Tibial nerve (tissue), 4 donors: Measurements from ENCODE around the gene HAVCR2. TPM values are rescaled to one million over a fixed set of nuclear protein-coding genes. Genes with fewer than 3 reads are reported as not detected.
A peak's percentile ranks its signal among the peaks of the same experiment; 100 is the strongest.

Experiments used
- DNase-seq, 2 donors: peaks; one replicate each; pipeline ENCODE4 v3.0.0-alpha.2; 2019; ENCODE audit warnings: low spot score in 2 of 2
- H3K27ac ChIP-seq, 4 donors: fragments of 200-600 bp; sonication (generic) in 3 of 4; one replicate each; pipeline ENCODE4 v1.5.1; 2017 to 2019; ENCODE audit warnings: mild to moderate bottlenecking in 1 of 4
- H3K27me3 ChIP-seq, 2 donors: fragments of 200-600 bp; sonication (generic) in 1 of 2; one replicate each; pipeline versions ENCODE4 v1.5.1 to v1.6.0; 2017 to 2019
- H3K36me3 ChIP-seq, 3 donors: fragments of 200-600 bp; sonication (generic); one replicate each; pipeline ENCODE4 v1.5.1; 2018 to 2019
- H3K4me1 ChIP-seq, 4 donors: fragments of 200-600 bp; sonication (generic) in 3 of 4; one replicate each; pipeline ENCODE4 v1.5.1; 2017 to 2019
- H3K4me3 ChIP-seq, 4 donors: fragments of 200-600 bp; sonication (generic) in 3 of 4; one replicate each; pipeline ENCODE4 v1.5.1; 2017 to 2019; ENCODE audit warnings: mild to moderate bottlenecking in 1 of 4, moderate library complexity in 1 of 4
- H3K9me3 ChIP-seq, 4 donors: fragments of 200-600 bp; sonication (generic) in 3 of 4; one replicate each; pipeline ENCODE4 v1.5.1; 2017 to 2019
- EP300 ChIP-seq, 2 donors: sonication (generic); formaldehyde crosslinking; IDR thresholded peaks; one replicate each; pipeline ENCODE4 v1.6.1; 2017; ENCODE audit warnings: antibody characterized with exemption in 2 of 2, mild to moderate bottlenecking in 1 of 2
- POLR2A ChIP-seq, 2 donors: fragments of 450-650 bp; IDR thresholded peaks; one replicate each; pipeline ENCODE4 v1.6.1; 2017; ENCODE audit warnings: antibody characterized with exemption in 2 of 2, mild to moderate bottlenecking in 2 of 2, moderate library complexity in 2 of 2
- WGBS, 2 donors: methylation state at CpG; one replicate each; pipeline ENCODE4 v1.1.5; 2018; 5-methylcytosine and 5-hydroxymethylcytosine counted together
- total RNA-seq, 4 donors: library from RNA; depleted of rRNA; stranded (reverse); fragments of >200 nt; gene quantifications; one replicate each; pipeline ENCODE4 v1.1.0, GENCODE V29; 2016
- TF ChIP-seq, protein P1 (sequence below), 5 experiments: fragments of 200-600 bp in 3 of 5; fragments of 450-650 bp in 2 of 5; sonication (generic) in 3 of 5; IDR thresholded peaks; one replicate each; pipeline ENCODE4 v1.5.1; 2016 to 2019; ENCODE audit warnings: antibody characterized with exemption in 5 of 5, mild to moderate bottlenecking in 3 of 5, moderate library complexity in 2 of 5

Gene HAVCR2
- total RNA-seq, 4 donors from 2014 or later, result 7.7 to 32.1 (median 13.8) TPM

- no peaks in the 10 kb centered on the region for H3K36me3 ChIP-seq
- no peak overlapping the region for H3K4me3 ChIP-seq
- no peaks in the 10 kb centered on the region for H3K27me3 ChIP-seq
- H3K27ac ChIP-seq, result peak overlapping the region in 1 of 4 donors; percentile 34
- H3K4me1 ChIP-seq, result no peaks in the 10 kb centered on the region
- 30 to 33% methylated on average over 5 of the region's 5 CpGs for WGBS, 2 donors
- no peak for DNase-seq
- TF ChIP-seq POLR2A (IDR thresholded peaks at IDR 0.05) (no peak), EP300 (IDR thresholded peaks at IDR 0.05) (peak in 1 of 2 donors; percentile 27)
- TF ChIP-seq, protein P1, sequence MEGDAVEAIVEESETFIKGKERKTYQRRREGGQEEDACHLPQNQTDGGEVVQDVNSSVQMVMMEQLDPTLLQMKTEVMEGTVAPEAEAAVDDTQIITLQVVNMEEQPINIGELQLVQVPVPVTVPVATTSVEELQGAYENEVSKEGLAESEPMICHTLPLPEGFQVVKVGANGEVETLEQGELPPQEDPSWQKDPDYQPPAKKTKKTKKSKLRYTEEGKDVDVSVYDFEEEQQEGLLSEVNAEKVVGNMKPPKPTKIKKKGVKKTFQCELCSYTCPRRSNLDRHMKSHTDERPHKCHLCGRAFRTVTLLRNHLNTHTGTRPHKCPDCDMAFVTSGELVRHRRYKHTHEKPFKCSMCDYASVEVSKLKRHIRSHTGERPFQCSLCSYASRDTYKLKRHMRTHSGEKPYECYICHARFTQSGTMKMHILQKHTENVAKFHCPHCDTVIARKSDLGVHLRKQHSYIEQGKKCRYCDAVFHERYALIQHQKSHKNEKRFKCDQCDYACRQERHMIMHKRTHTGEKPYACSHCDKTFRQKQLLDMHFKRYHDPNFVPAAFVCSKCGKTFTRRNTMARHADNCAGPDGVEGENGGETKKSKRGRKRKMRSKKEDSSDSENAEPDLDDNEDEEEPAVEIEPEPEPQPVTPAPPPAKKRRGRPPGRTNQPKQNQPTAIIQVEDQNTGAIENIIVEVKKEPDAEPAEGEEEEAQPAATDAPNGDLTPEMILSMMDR (IDR thresholded peaks at IDR 0.05), result no peak
- no peaks in the 10 kb centered on the region for H3K9me3 ChIP-seq
Observed at GRCh38 chr5:157113002-157113401, 4.2 kb upstream of the HAVCR2 start.

- peak overlapping the region in 2 of 4 donors; percentile 6 to 62 for H3K27ac ChIP-seq
Observed at GRCh38 chr5:157109744-157110143, 900 bp upstream of the HAVCR2 start.

GRCh38 chr5:157107508-157107907, 1.3 kb downstream of the HAVCR2 start:
- peak overlapping the region in 1 of 4 donors; percentile 39 for H3K4me3 ChIP-seq
- TF ChIP-seq POLR2A (IDR thresholded peaks at IDR 0.05) (no peak), EP300 (IDR thresholded peaks at IDR 0.05) (no peak)
- TF ChIP-seq, protein P1 (IDR thresholded peaks at IDR 0.05), result no peak
- no peaks in the 10 kb centered on the region for H3K27me3 ChIP-seq
- H3K4me1 ChIP-seq, result no peaks in the 10 kb centered on the region
- WGBS, 2 donors, result 63 to 77% methylated on average over 3 of the region's 3 CpGs
- no peaks in the 10 kb centered on the region for H3K36me3 ChIP-seq
- DNase-seq, result no peak
- peak overlapping the region in 2 of 4 donors; percentile 44 to 64 for H3K27ac ChIP-seq
- H3K9me3 ChIP-seq, result no peaks in the 10 kb centered on the region

More at GRCh38 chr5:157109744-157110143, 900 bp upstream of the HAVCR2 start:
- no peaks in the 10 kb centered on the region for H3K36me3 ChIP-seq
- no peak overlapping the region for H3K4me3 ChIP-seq
- no peaks in the 10 kb centered on the region for H3K27me3 ChIP-seq
- H3K9me3 ChIP-seq, result no peaks in the 10 kb centered on the region
- no peaks in the 10 kb centered on the region for H3K4me1 ChIP-seq
- DNase-seq, result no peak
- TF ChIP-seq EP300 (IDR thresholded peaks at IDR 0.05) (peak in 1 of 2 donors; percentile 51), POLR2A (IDR thresholded peaks at IDR 0.05) (no peak)
- TF ChIP-seq, protein P1 (IDR thresholded peaks at IDR 0.05), result no peak
- WGBS, 2 donors, result 66 to 67% methylated on average over 1 of the region's 1 CpG

- H3K27ac ChIP-seq, result peak overlapping the region in 2 of 4 donors; percentile 3 to 44
- H3K9me3 ChIP-seq, result no peaks in the 10 kb centered on the region
- 78 to 79% methylated on average over 14 of the region's 14 CpGs for WGBS, 2 donors
- H3K4me3 ChIP-seq, result peak overlapping the region in 1 of 4 donors; percentile 39
- DNase-seq, result peak in 1 of 2 donors; percentile 27
- H3K27me3 ChIP-seq, result no peaks in the 10 kb centered on the region
- H3K4me1 ChIP-seq, result no peaks in the 10 kb centered on the region
- no peaks in the 10 kb centered on the region for H3K36me3 ChIP-seq
- no peak for TF ChIP-seq POLR2A (IDR thresholded peaks at IDR 0.05)
- peak in 1 of 2 donors; percentile 10 for TF ChIP-seq EP300 (IDR thresholded peaks at IDR 0.05)
Observed at GRCh38 chr5:157106630-157107461, 2.0 kb downstream of the HAVCR2 start.

DNA sequence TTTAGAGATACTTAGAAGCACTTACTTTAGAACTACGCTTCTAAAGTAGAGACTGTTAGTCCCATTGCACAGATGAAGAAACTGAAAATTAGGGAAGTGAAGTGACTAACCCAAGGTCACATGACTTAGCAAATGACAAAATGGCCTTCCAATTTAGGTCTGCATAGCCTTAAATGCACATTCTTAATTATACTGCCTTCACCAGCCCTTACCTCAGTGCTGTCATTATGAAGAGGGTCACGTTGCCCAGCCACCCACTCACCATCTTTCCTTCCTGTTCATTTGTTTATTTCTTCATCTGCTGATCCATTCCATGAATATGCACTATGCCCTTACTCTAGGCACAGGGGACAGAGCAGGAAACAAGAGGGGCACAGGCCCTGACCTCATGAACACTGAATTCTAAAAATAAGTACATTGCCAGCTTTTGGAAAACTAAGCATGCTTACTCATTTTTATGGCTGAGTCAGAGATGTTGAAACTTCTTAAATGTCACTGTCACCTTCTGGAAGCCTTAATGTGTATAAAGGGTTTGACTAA, 8.6 kb downstream of the HAVCR2 start:
- Histone ChIP-seq H3K27ac (no peak overlapping the region), H3K4me1 (peaks cover 0 to 6% (median 0%) of the 10 kb centered on the region in 4 donors), H3K4me3 (no peak overlapping the region), H3K36me3 (no peaks in the 10 kb centered on the region), H3K27me3 (no peaks in the 10 kb centered on the region), H3K9me3 (no peaks in the 10 kb centered on the region)
- no peak for DNase-seq
- 47 to 60% methylated on average over 2 of the region's 2 CpGs for WGBS, 2 donors
- TF ChIP-seq POLR2A (IDR thresholded peaks at IDR 0.05) (no peak), EP300 (IDR thresholded peaks at IDR 0.05) (peak in 1 of 2 donors; percentile 33)
- TF ChIP-seq, protein P1 (IDR thresholded peaks at IDR 0.05), result no peak
